K562 (cell line): Measurements from ENCODE around the gene TLCD1. TPM values are rescaled to one million over a fixed set of nuclear protein-coding genes. Genes with fewer than 3 reads are reported as not detected.

ENCODE experiments used
- ETV1 ChIP-seq: fragments of 450-650 bp; conservative IDR thresholded peaks from 2 replicates; pipeline ENCODE4 v1.6.1; 2016; ENCODE audit warnings: missing genetic modification characterization, control low read depth, low read depth, missing compliant biosample characterization
- HOXB6 ChIP-seq: fragments of 250-450 bp; sonication (Bioruptor Pico); IDR thresholded peaks from 2 replicates; pipeline ENCODE4 v1.5.1; 2022; ENCODE audit warnings: mild to moderate bottlenecking, borderline replicate concordance
- MTA2 ChIP-seq: fragments of 450-650 bp; IDR thresholded peaks from 2 replicates; pipeline ENCODE4 v1.6.1; 2016; ENCODE audit warnings: low read depth
- MTA3 ChIP-seq: fragments of 450-650 bp; formaldehyde crosslinking; IDR thresholded peaks from 2 replicates; pipeline ENCODE4 v1.6.1; 2017; ENCODE audit warnings: mild to moderate bottlenecking, borderline replicate concordance
- MYC ChIP-seq, 2 experiments: fragments of 250-450 bp in 1 of 2; sonication (Bioruptor Pico) in 1 of 2; IDR thresholded peaks; 2 replicates each; pipeline versions ENCODE4 v1.5.1 to v1.6.1; 2012 to 2021; ENCODE audit warnings: low read depth in 2 of 2, borderline replicate concordance in 1 of 2, improper control_type of control experiment in 1 of 2, low read length in 1 of 2, mild to moderate bottlenecking in 1 of 2, moderate library complexity in 1 of 2
- NELFE ChIP-seq: IDR thresholded peaks from 2 replicates; pipeline ENCODE4 v1.6.1; 2011; ENCODE audit warnings: mild to moderate bottlenecking; ENCODE audit not compliant: insufficient read depth, insufficient read length
- NR1H2 ChIP-seq: sonication (generic); formaldehyde crosslinking; IDR thresholded peaks from 2 replicates; pipeline ENCODE4 v1.4.0; 2020; ENCODE audit warnings: mild to moderate bottlenecking, missing genetic modification reagents
- RBM14 ChIP-seq: fragments of 200-400 bp; formaldehyde crosslinking; IDR thresholded peaks from 2 replicates; pipeline ENCODE4 v1.6.1; 2018; ENCODE audit warnings: low read depth, mild to moderate bottlenecking, low read length, moderate library complexity, borderline replicate concordance; ENCODE audit not compliant: insufficient read depth
- RBM25 ChIP-seq: fragments of 200-400 bp; formaldehyde crosslinking; IDR thresholded peaks from 2 replicates; pipeline ENCODE4 v1.6.1; 2018; ENCODE audit warnings: low read length, low read depth, moderate library complexity; ENCODE audit not compliant: severe bottlenecking
- SMARCA5 ChIP-seq: fragments of 450-650 bp; IDR thresholded peaks from 2 replicates; pipeline ENCODE4 v1.6.1; 2016
- SOX6 ChIP-seq: fragments of 450-650 bp; IDR thresholded peaks from 2 replicates; pipeline ENCODE4 v1.6.1; 2014; ENCODE audit warnings: mild to moderate bottlenecking
- polyA plus RNA-seq, 8 experiments: library from polyadenylated mRNA; depleted of rRNA in 4 of 8; stranded (reverse) in 5 of 8; unstranded in 3 of 8; fragments of >200 nt; fragmentation: Nextera tagmentation in 2 of 8; fragmentation: Illumina TruSeq in 1 of 8; extraction: Ambion mirVana in 2 of 8; extraction: Trizol in 1 of 8; gene quantifications; 2 replicates each; pipeline versions ENCODE4 v1.2.1 to v1.2.3, GENCODE V29; 2011 to 2014; ENCODE audit warnings: inconsistent platforms in 1 of 8, missing spikeins in 1 of 8
- total RNA-seq, 7 experiments: library from RNA; depleted of rRNA in 6 of 7; stranded (reverse); fragments of >200 nt in 6 of 7; fragmentation: Illumina TruSeq in 2 of 7; extraction: Trizol in 2 of 7; gene quantifications; 2 replicates each; pipeline versions ENCODE4 v1.2.1 to v1.2.3, GENCODE V29; 2011 to 2021; ENCODE audit warnings: low replicate concordance in 1 of 7
- TF ChIP-seq, protein P1 (sequence below): fragments of 250-450 bp; sonication (Bioruptor Pico); IDR thresholded peaks from 2 replicates; pipeline ENCODE4 v1.8.0; 2021; ENCODE audit warnings: moderate library complexity, mild to moderate bottlenecking, inconsistent platforms
- TF ChIP-seq, protein P2 (sequence below): fragments of 250-450 bp; sonication (Bioruptor Pico); IDR thresholded peaks from 2 replicates; pipeline ENCODE4 v1.9.0; 2021; ENCODE audit warnings: mild to moderate bottlenecking, inconsistent platforms
- TF ChIP-seq, protein P3 (sequence below), 2 experiments: fragments of 450-650 bp; formaldehyde crosslinking in 1 of 2; IDR thresholded peaks; 2 replicates each; pipeline versions ENCODE4 v1.4.0 to v1.6.1; 2014 to 2020; ENCODE audit warnings: mild to moderate bottlenecking in 2 of 2, borderline replicate concordance in 1 of 2, low read depth in 1 of 2
- TF ChIP-seq, protein P4 (sequence below): fragments of 450-650 bp; formaldehyde crosslinking; IDR thresholded peaks from 2 replicates; pipeline ENCODE4 v1.4.0; 2020; ENCODE audit warnings: mild to moderate bottlenecking

TLCD1 gene
- total and polyA plus RNA-seq, 9 of the 15 experiments (the other 6 are each of a cell fraction or from before 2014, with no cell fraction given), result 6.8 to 37.7 (median 21.7) TPM

DNA sequence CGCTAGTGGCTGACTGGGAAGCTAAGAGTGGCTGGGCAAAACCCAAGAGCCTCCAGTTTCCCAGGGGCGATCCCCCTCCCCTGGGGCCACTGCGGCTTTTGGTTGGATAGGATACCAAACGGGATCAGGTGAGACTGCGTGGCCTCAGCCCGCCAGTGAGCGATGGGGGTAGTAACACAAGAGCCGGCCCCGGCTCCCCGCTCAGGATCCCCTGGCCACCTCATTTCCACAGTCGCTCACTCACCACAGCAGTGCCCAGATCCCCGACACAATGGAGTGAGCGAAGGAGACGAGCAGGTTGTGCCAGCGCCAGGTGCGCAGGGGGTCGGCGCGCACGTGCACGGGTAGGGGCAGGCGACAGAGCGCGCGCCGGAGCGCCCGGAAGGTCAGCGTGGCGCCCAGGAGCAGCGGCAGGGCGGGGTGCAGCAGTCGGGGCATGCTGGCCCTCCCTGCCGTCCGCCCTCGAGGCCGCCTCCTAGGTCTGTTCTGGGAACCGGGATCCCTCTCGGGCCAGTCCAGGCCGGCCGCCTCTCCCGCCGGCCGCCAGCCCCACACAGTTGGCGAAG, 290 bp downstream of the TLCD1 start (continued):
- peak; percentile 95 for TF ChIP-seq NR1H2 (CRISPR knock-in tag)
- TF ChIP-seq RBM25, result no peak
- TF ChIP-seq, protein P1, sequence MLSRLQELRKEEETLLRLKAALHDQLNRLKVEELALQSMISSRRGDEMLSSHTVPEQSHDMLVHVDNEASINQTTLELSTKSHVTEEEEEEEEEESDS (CRISPR knock-in tag), result no peak
- peak; percentile 91 for TF ChIP-seq MYC (IDR thresholded peaks at IDR 0.05; ENCODE audit: low read depth, low read length)
- TF ChIP-seq MYC (CRISPR knock-in tag; IDR thresholded peaks at IDR 0.05; ENCODE audit: borderline replicate concordance, low read depth), result peak; percentile 90; the same call in 1 of the 2 replicates
- TF ChIP-seq, protein P2, sequence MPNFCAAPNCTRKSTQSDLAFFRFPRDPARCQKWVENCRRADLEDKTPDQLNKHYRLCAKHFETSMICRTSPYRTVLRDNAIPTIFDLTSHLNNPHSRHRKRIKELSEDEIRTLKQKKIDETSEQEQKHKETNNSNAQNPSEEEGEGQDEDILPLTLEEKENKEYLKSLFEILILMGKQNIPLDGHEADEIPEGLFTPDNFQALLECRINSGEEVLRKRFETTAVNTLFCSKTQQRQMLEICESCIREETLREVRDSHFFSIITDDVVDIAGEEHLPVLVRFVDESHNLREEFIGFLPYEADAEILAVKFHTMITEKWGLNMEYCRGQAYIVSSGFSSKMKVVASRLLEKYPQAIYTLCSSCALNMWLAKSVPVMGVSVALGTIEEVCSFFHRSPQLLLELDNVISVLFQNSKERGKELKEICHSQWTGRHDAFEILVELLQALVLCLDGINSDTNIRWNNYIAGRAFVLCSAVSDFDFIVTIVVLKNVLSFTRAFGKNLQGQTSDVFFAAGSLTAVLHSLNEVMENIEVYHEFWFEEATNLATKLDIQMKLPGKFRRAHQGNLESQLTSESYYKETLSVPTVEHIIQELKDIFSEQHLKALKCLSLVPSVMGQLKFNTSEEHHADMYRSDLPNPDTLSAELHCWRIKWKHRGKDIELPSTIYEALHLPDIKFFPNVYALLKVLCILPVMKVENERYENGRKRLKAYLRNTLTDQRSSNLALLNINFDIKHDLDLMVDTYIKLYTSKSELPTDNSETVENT (CRISPR knock-in tag), result peak; percentile 96
- no peak for TF ChIP-seq MTA2
- peak; percentile 97; the same call in 1 of the 2 replicates for TF ChIP-seq RBM14
- TF ChIP-seq SMARCA5, result no peak
- peak; percentile 28; the same call in 1 of the 2 replicates for TF ChIP-seq ETV1 (tag)
- TF ChIP-seq, protein P3, sequence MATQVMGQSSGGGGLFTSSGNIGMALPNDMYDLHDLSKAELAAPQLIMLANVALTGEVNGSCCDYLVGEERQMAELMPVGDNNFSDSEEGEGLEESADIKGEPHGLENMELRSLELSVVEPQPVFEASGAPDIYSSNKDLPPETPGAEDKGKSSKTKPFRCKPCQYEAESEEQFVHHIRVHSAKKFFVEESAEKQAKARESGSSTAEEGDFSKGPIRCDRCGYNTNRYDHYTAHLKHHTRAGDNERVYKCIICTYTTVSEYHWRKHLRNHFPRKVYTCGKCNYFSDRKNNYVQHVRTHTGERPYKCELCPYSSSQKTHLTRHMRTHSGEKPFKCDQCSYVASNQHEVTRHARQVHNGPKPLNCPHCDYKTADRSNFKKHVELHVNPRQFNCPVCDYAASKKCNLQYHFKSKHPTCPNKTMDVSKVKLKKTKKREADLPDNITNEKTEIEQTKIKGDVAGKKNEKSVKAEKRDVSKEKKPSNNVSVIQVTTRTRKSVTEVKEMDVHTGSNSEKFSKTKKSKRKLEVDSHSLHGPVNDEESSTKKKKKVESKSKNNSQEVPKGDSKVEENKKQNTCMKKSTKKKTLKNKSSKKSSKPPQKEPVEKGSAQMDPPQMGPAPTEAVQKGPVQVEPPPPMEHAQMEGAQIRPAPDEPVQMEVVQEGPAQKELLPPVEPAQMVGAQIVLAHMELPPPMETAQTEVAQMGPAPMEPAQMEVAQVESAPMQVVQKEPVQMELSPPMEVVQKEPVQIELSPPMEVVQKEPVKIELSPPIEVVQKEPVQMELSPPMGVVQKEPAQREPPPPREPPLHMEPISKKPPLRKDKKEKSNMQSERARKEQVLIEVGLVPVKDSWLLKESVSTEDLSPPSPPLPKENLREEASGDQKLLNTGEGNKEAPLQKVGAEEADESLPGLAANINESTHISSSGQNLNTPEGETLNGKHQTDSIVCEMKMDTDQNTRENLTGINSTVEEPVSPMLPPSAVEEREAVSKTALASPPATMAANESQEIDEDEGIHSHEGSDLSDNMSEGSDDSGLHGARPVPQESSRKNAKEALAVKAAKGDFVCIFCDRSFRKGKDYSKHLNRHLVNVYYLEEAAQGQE (IDR thresholded peaks at IDR 0.05; ENCODE audit: borderline replicate concordance), result peak; percentile 75
- TF ChIP-seq, protein P3 (CRISPR knock-in tag; IDR thresholded peaks at IDR 0.05; ENCODE audit: low read depth), result no peak; the same call in 1 of the 2 replicates
- TF ChIP-seq NELFE, result no peak
- TF ChIP-seq MTA3, result peak; percentile 82
- 0 out of 2 replicates have a peak, but pooled peaks have one; percentile 48 for TF ChIP-seq HOXB6 (CRISPR knock-in tag)
- TF ChIP-seq SOX6, result peak; percentile 32; the same call in 1 of the 2 replicates
- TF ChIP-seq, protein P4, sequence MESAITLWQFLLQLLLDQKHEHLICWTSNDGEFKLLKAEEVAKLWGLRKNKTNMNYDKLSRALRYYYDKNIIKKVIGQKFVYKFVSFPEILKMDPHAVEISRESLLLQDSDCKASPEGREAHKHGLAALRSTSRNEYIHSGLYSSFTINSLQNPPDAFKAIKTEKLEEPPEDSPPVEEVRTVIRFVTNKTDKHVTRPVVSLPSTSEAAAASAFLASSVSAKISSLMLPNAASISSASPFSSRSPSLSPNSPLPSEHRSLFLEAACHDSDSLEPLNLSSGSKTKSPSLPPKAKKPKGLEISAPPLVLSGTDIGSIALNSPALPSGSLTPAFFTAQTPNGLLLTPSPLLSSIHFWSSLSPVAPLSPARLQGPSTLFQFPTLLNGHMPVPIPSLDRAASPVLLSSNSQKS (CRISPR knock-in tag), result 0 out of 2 replicates have a peak, but pooled peaks have one; percentile 13
